Breast epithelium (tissue), 4 donors: Measurements from ENCODE around the gene MMD. TPM values are rescaled to one million over a fixed set of nuclear protein-coding genes. Genes with fewer than 3 reads are reported as not detected.
A peak's percentile ranks its signal among the peaks of the same experiment; 100 is the strongest.
"Not testable (repeated sequence)": the region's sequence is repeated elsewhere in the genome, so short reads cannot be mapped to it uniquely, and the experiment has no call there.

Experiments used
- DNase-seq, 2 donors: peaks; one replicate each; pipeline ENCODE4 v3.0.0-alpha.2; 2019; ENCODE audit warnings: low spot score in 2 of 2
- H3K27ac ChIP-seq, 2 donors: fragments of 200-600 bp; sonication (generic) in 1 of 2; one replicate each; pipeline ENCODE4 v1.5.1; 2016 to 2019; ENCODE audit warnings: mild to moderate bottlenecking in 1 of 2
- H3K27me3 ChIP-seq, 2 donors: fragments of 200-600 bp; sonication (generic) in 1 of 2; one replicate each; pipeline versions ENCODE4 v1.5.1 to v1.6.0; 2017 to 2019; ENCODE audit warnings: control low read depth in 1 of 2, mild to moderate bottlenecking in 1 of 2
- H3K36me3 ChIP-seq: fragments of 200-600 bp; one replicate; pipeline ENCODE4 v1.5.1; 2019
- H3K4me1 ChIP-seq, 2 donors: fragments of 200-600 bp; sonication (generic); one replicate each; pipeline ENCODE4 v1.5.1; 2016 to 2019; ENCODE audit warnings: control low read depth in 1 of 2
- H3K4me3 ChIP-seq, 3 donors: fragments of 200-600 bp; sonication (generic); 1 replicate in 2 of 3; 2 replicates in 1 of 3; pipeline ENCODE4 v1.5.1; 2016 to 2019; ENCODE audit warnings: mild to moderate bottlenecking in 3 of 3, moderate library complexity in 2 of 3
- H3K9me3 ChIP-seq, 2 donors: fragments of 200-600 bp; sonication (generic) in 1 of 2; one replicate each; pipeline ENCODE4 v1.5.1; 2016 to 2019; ENCODE audit warnings: control low read depth in 1 of 2
- CTCF ChIP-seq, 3 donors: fragments of 450-650 bp; IDR thresholded peaks; one replicate each; pipeline ENCODE4 v1.5.1; 2016 to 2017; ENCODE audit warnings: antibody characterized with exemption in 3 of 3, mild to moderate bottlenecking in 3 of 3, moderate library complexity in 3 of 3
- POLR2A ChIP-seq: fragments of 450-650 bp; IDR thresholded peaks from one replicate; pipeline ENCODE4 v1.6.1; 2016; ENCODE audit warnings: antibody characterized with exemption, mild to moderate bottlenecking, moderate library complexity
- POLR2AphosphoS5 ChIP-seq, 3 donors: sonication (generic); formaldehyde crosslinking; IDR thresholded peaks; one replicate each; pipeline ENCODE4 v1.6.1; 2017; ENCODE audit warnings: antibody characterized with exemption in 3 of 3
- intact Hi-C: fragments of 100-400 bp; cut with DNase I; formaldehyde crosslinking; loops from one replicate; pipeline ENCODE4 v1.15.1; 2023; ENCODE audit warnings: low total_unique reads
- total RNA-seq, 3 donors: library from RNA; depleted of rRNA; stranded (reverse); fragments of >200 nt; gene quantifications; one replicate each; pipeline ENCODE4 v1.1.0, GENCODE V29; 2016

MMD gene
- total RNA-seq: 100 to 1,000 TPM in 1 of 3 donors, 10 to 100 TPM in 2; 28.0 to 140 (median 34.1) TPM

- H3K9me3 ChIP-seq: no peaks in the 10 kb centered on the region
- H3K27me3 ChIP-seq: peaks cover 0 to 4% of the 10 kb centered on the region in 2 donors
- no peaks in the 10 kb centered on the region for H3K36me3 ChIP-seq
- TF ChIP-seq CTCF (IDR thresholded peaks at IDR 0.05): no peak
- TF ChIP-seq POLR2A: no peak
- TF ChIP-seq POLR2AphosphoS5 (IDR thresholded peaks at IDR 0.05): no peak
- DNase-seq: peak in 1 of 2 donors; percentile 32
- peak within 1 kb of the TSS; percentile 87 to 91 for H3K27ac ChIP-seq
- intact Hi-C loops: no loop called here
- H3K4me3 ChIP-seq: peak within 1 kb of the TSS; percentile 76 to 97 (median 87)
- no peaks in the 10 kb centered on the region for H3K4me1 ChIP-seq
Observed at GRCh38 chr17:55421179-55421934, at the start of gene MMD. TSS of gene MMD (minus strand) at chr17:55421835. CDS start at chr17:55421695, 140 bp downstream.

- TF ChIP-seq CTCF (IDR thresholded peaks at IDR 0.05) (no peak), POLR2A (no peak), POLR2AphosphoS5 (IDR thresholded peaks at IDR 0.05) (no peak)
- H3K27ac ChIP-seq: no peak overlapping the region
- intact Hi-C loops: no loop called here
- H3K4me3 ChIP-seq: no peak overlapping the region
- H3K9me3 ChIP-seq: no peaks in the 10 kb centered on the region
- no peaks in the 10 kb centered on the region for H3K27me3 ChIP-seq
- H3K36me3 ChIP-seq: no peaks in the 10 kb centered on the region
- H3K4me1 ChIP-seq: no peaks in the 10 kb centered on the region
- no peak for DNase-seq
Observed at GRCh38 chr17:55466671-55467070, 45.0 kb upstream of the MMD start.

- H3K4me3 ChIP-seq, H3K36me3 ChIP-seq, H3K9me3 ChIP-seq, intact Hi-C loops, H3K27ac ChIP-seq, H3K27me3 ChIP-seq, H3K4me1 ChIP-seq, DNase-seq: not testable (repeated sequence)
Observed at GRCh38 chr17:55465771-55466170, 44.1 kb upstream of the MMD start.

GRCh38 chr17:55463600-55463999 is 42.0 kb upstream of the MMD start:
- Histone ChIP-seq H3K4me1 (no peaks in the 10 kb centered on the region), H3K36me3 (no peaks in the 10 kb centered on the region), H3K27ac (no peak overlapping the region), H3K4me3 (no peak overlapping the region), H3K27me3 (no peaks in the 10 kb centered on the region), H3K9me3 (no peaks in the 10 kb centered on the region)
- DNase-seq: no peak
- intact Hi-C loops: no loop called here
- TF ChIP-seq CTCF (IDR thresholded peaks at IDR 0.05): no peak
- no peak for TF ChIP-seq POLR2AphosphoS5 (IDR thresholded peaks at IDR 0.05)
- no peak for TF ChIP-seq POLR2A

- intact Hi-C loops: no loop called here
- Histone ChIP-seq H3K4me3 (no peak overlapping the region), H3K27me3 (no peaks in the 10 kb centered on the region), H3K36me3 (no peaks in the 10 kb centered on the region), H3K4me1 (no peaks in the 10 kb centered on the region), H3K27ac (no peak overlapping the region), H3K9me3 (no peaks in the 10 kb centered on the region)
- no peak for TF ChIP-seq CTCF (IDR thresholded peaks at IDR 0.05)
- no peak for TF ChIP-seq POLR2AphosphoS5 (IDR thresholded peaks at IDR 0.05)
- TF ChIP-seq POLR2A: no peak
- DNase-seq: no peak
Observed at GRCh38 chr17:55462711-55463110, 41.1 kb upstream of the MMD start.
